HepG2 (cell line): ENCODE data around the gene PSMD8. TPM values are rescaled to one million over a fixed set of nuclear protein-coding genes. Genes with fewer than 3 reads are reported as not detected.
A peak's percentile ranks its signal among the peaks of the same experiment; 100 is the strongest.

Source experiments
- CSRNP1 ChIP-seq: sonication (generic); formaldehyde crosslinking; IDR thresholded peaks from 2 replicates; pipeline ENCODE4 v1.8.1; 2023; ENCODE audit warnings: mild to moderate bottlenecking, missing genetic modification reagents
- KDM5B ChIP-seq: sonication (generic); formaldehyde crosslinking; IDR thresholded peaks from 2 replicates; pipeline ENCODE4 v1.4.0; 2020; ENCODE audit warnings: missing genetic modification reagents, mild to moderate bottlenecking, borderline replicate concordance
- MIER3 ChIP-seq: IDR thresholded peaks from 2 replicates; pipeline ENCODE4 v1.6.1; 2016; ENCODE audit warnings: missing compliant biosample characterization, borderline replicate concordance
- MXD1 ChIP-seq: sonication (generic); formaldehyde crosslinking; IDR thresholded peaks from 2 replicates; pipeline ENCODE4 v1.4.0; 2020; ENCODE audit warnings: mild to moderate bottlenecking, missing genetic modification reagents
- PRDM4 ChIP-seq: sonication (generic); formaldehyde crosslinking; IDR thresholded peaks from 2 replicates; pipeline ENCODE4 v1.9.0; 2021; ENCODE audit warnings: missing genetic modification reagents, borderline replicate concordance
- SAP130 ChIP-seq: IDR thresholded peaks from 2 replicates; pipeline ENCODE4 v1.6.1; 2016; ENCODE audit warnings: low read depth
- TARDBP ChIP-seq: sonication (generic); formaldehyde crosslinking; IDR thresholded peaks from 2 replicates; pipeline ENCODE4 v1.8.0; 2022; ENCODE audit warnings: mild to moderate bottlenecking, missing genetic modification reagents
- TBL1XR1 ChIP-seq: fragments of 150-350 bp; IDR thresholded peaks from 2 replicates; pipeline ENCODE4 v1.6.1; 2014; ENCODE audit warnings: borderline replicate concordance, low read length; ENCODE audit not compliant: partially characterized antibody
- ZBTB3 ChIP-seq: sonication (generic); formaldehyde crosslinking; IDR thresholded peaks from 2 replicates; pipeline ENCODE4 v1.4.0; 2020; ENCODE audit warnings: low read depth, mild to moderate bottlenecking, moderate library complexity, missing genetic modification reagents, borderline replicate concordance
- ZFP90 ChIP-seq: sonication (generic); formaldehyde crosslinking; IDR thresholded peaks from 2 replicates; pipeline ENCODE4 v1.8.0; 2022; ENCODE audit warnings: missing genetic modification reagents, mild to moderate bottlenecking, inconsistent platforms, borderline replicate concordance
- ZFY ChIP-seq: sonication (generic); formaldehyde crosslinking; IDR thresholded peaks from 2 replicates; pipeline ENCODE4 v1.4.0; 2020; ENCODE audit warnings: missing genetic modification reagents
- ZNF749 ChIP-seq: sonication (generic); formaldehyde crosslinking; IDR thresholded peaks from 2 replicates; pipeline ENCODE4 v1.8.0; 2022; ENCODE audit warnings: mild to moderate bottlenecking, missing genetic modification reagents, moderate library complexity, borderline replicate concordance
- polyA plus RNA-seq, 8 experiments: library from polyadenylated mRNA; depleted of rRNA in 3 of 8; stranded (reverse) in 7 of 8; unstranded in 1 of 8; fragments of >200 nt; fragmentation: Illumina TruSeq in 4 of 8; extraction: Trizol in 4 of 8; gene quantifications; 2 replicates each; pipeline versions ENCODE4 v1.2.1 to v1.2.3, GENCODE V29; 2011 to 2016; ENCODE audit warnings: low read depth in 4 of 8, missing spikeins in 1 of 8, mixed read lengths in 1 of 8; ENCODE audit not compliant: insufficient read depth in 1 of 8
- total RNA-seq, 5 experiments: library from RNA; depleted of rRNA; stranded (reverse); fragments of >200 nt; fragmentation: Illumina TruSeq; extraction: Trizol; gene quantifications; 2 replicates each; pipeline ENCODE4 v1.2.3, GENCODE V29; 2016; ENCODE audit warnings: low read depth in 1 of 5
- TF ChIP-seq, protein P1 (sequence below): sonication (generic); formaldehyde crosslinking; IDR thresholded peaks from 2 replicates; pipeline ENCODE4 v1.5.0; 2020; ENCODE audit warnings: mild to moderate bottlenecking, missing genetic modification reagents, borderline replicate concordance

Gene PSMD8
- total and polyA plus RNA-seq, 2 of the 13 experiments (the other 11 are each of a cell fraction or from before 2014, with no cell fraction given) = 162 to 296 TPM

DNA sequence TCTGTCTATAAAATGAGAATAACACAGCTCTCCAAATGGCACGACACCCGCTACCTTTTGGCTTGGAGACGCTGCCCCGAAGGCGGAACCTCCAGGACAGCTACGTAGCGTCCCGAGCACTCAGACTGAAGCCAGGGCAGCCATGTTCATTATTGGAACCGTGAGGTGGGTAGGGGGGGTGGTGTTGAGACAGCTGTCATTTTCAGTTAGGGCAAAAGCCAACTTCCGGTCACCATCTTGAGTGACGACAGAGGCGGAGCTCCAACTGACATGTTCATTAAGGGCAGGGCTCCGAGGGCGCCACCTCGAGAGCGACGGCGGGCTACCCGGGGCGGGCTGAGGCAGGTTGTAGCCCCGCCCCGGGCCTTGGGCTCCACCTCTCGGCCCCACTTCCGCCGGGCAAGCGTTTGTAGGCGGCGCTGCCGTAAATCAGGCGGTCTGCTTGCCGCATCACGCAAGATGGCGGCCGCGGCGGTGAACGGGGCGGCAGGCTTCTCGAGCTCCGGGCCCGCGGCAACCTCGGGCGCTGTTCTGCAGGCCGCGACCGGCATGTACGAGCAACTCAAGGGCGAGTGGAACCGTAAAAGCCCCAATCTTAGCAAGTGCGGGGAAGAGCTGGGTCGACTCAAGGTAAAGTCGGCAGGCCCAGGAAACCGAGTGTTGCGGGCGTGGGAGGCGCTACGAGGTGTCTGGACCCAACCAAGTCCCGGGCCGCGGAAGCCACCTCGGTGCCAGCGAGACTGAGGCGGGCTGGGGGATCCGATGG is at the start of gene PSMD8 (continued):
- TF ChIP-seq ZNF749 (CRISPR knock-in tag) (no peak), KDM5B (CRISPR knock-in tag) (peak; percentile 92), ZFY (peak; percentile 99), ZFP90 (CRISPR knock-in tag) (no peak; the same call in 1 of the 2 replicates), TBL1XR1 (no peak), CSRNP1 (CRISPR knock-in tag) (peak; percentile 94), MIER3 (CRISPR knock-in tag) (no peak; the same call in 1 of the 2 replicates), MXD1 (CRISPR knock-in tag) (peak; percentile 92), PRDM4 (CRISPR knock-in tag) (no peak), ZBTB3 (CRISPR knock-in tag) (0 out of 2 replicates have a peak, but pooled peaks have one; percentile 81), SAP130 (peak; percentile 93), TARDBP (CRISPR knock-in tag) (peak; percentile 89)
- TF ChIP-seq, protein P1, sequence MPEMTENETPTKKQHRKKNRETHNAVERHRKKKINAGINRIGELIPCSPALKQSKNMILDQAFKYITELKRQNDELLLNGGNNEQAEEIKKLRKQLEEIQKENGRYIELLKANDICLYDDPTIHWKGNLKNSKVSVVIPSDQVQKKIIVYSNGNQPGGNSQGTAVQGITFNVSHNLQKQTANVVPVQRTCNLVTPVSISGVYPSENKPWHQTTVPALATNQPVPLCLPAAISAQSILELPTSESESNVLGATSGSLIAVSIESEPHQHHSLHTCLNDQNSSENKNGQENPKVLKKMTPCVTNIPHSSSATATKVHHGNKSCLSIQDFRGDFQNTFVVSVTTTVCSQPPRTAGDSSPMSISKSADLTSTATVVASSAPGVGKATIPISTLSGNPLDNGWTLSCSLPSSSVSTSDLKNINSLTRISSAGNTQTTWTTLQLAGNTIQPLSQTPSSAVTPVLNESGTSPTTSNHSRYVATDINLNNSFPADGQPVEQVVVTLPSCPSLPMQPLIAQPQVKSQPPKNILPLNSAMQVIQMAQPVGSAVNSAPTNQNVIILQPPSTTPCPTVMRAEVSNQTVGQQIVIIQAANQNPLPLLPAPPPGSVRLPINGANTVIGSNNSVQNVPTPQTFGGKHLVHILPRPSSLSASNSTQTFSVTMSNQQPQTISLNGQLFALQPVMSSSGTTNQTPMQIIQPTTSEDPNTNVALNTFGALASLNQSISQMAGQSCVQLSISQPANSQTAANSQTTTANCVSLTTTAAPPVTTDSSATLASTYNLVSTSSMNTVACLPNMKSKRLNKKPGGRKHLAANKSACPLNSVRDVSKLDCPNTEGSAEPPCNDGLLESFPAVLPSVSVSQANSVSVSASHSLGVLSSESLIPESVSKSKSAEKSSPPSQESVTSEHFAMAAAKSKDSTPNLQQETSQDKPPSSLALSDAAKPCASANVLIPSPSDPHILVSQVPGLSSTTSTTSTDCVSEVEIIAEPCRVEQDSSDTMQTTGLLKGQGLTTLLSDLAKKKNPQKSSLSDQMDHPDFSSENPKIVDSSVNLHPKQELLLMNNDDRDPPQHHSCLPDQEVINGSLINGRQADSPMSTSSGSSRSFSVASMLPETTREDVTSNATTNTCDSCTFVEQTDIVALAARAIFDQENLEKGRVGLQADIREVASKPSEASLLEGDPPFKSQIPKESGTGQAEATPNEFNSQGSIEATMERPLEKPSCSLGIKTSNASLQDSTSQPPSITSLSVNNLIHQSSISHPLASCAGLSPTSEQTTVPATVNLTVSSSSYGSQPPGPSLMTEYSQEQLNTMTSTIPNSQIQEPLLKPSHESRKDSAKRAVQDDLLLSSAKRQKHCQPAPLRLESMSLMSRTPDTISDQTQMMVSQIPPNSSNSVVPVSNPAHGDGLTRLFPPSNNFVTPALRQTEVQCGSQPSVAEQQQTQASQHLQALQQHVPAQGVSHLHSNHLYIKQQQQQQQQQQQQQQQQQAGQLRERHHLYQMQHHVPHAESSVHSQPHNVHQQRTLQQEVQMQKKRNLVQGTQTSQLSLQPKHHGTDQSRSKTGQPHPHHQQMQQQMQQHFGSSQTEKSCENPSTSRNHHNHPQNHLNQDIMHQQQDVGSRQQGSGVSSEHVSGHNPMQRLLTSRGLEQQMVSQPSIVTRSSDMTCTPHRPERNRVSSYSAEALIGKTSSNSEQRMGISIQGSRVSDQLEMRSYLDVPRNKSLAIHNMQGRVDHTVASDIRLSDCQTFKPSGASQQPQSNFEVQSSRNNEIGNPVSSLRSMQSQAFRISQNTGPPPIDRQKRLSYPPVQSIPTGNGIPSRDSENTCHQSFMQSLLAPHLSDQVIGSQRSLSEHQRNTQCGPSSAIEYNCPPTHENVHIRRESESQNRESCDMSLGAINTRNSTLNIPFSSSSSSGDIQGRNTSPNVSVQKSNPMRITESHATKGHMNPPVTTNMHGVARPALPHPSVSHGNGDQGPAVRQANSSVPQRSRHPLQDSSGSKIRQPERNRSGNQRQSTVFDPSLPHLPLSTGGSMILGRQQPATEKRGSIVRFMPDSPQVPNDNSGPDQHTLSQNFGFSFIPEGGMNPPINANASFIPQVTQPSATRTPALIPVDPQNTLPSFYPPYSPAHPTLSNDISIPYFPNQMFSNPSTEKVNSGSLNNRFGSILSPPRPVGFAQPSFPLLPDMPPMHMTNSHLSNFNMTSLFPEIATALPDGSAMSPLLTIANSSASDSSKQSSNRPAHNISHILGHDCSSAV = peak; percentile 70; the same call in 1 of the 2 replicates
